IPS-18c (cell line): Measurements from ENCODE around the gene AUH.

ENCODE experiments used
- H3K4me3 ChIP-seq: 2 replicates; pipeline ENCODE4 v1.7.0; 2013; ENCODE audit warnings: low read depth, mild to moderate bottlenecking, low read length, moderate library complexity; ENCODE audit not compliant: insufficient read depth
- H3K9me3 ChIP-seq: one replicate; pipeline ENCODE4 v1.6.1; 2013; ENCODE audit warnings: mild to moderate bottlenecking, low read length, moderate library complexity; ENCODE audit not compliant: control insufficient read depth, insufficient read depth

AUH gene

GRCh38 chr9:91282292-91282691, 79.4 kb downstream of the AUH start:
- no peak overlapping the region for H3K4me3 ChIP-seq
- H3K9me3 ChIP-seq = no peaks in the 10 kb centered on the region

- Histone ChIP-seq H3K4me3 (no peak overlapping the region), H3K9me3 (no peaks in the 10 kb centered on the region)
These were observed 82.2 kb downstream of the AUH start for GRCh38 chr9:91279296-91280204.

GRCh38 chr9:91276513-91276912, 85.2 kb downstream of the AUH start:
- no peaks in the 10 kb centered on the region for H3K9me3 ChIP-seq
- no peak overlapping the region for H3K4me3 ChIP-seq

GRCh38 chr9:91275655-91276054, 86.1 kb downstream of the AUH start:
- no peak overlapping the region for H3K4me3 ChIP-seq

GRCh38 chr9:91274949-91275492, 86.7 kb downstream of the AUH start:
- no peak overlapping the region for H3K4me3 ChIP-seq
- H3K9me3 ChIP-seq = no peaks in the 10 kb centered on the region

More at GRCh38 chr9:91275655-91276054, 86.1 kb downstream of the AUH start:
- no peaks in the 10 kb centered on the region for H3K9me3 ChIP-seq

- Histone ChIP-seq H3K9me3 (no peaks in the 10 kb centered on the region), H3K4me3 (no peak overlapping the region)
These were observed 87.7 kb downstream of the AUH start for GRCh38 chr9:91273853-91274552.

- Histone ChIP-seq H3K4me3 (no peak overlapping the region), H3K9me3 (no peaks in the 10 kb centered on the region)
These were observed 90.6 kb downstream of the AUH start for GRCh38 chr9:91271156-91271555.

- H3K4me3 ChIP-seq = no peak overlapping the region
- no peaks in the 10 kb centered on the region for H3K9me3 ChIP-seq
These were observed 91.7 kb downstream of the AUH start for GRCh38 chr9:91269907-91270491.

- Histone ChIP-seq H3K9me3 (no peaks in the 10 kb centered on the region), H3K4me3 (no peak overlapping the region)
These were observed 95.3 kb downstream of the AUH start for GRCh38 chr9:91266448-91266847.

GRCh38 chr9:91265514-91265913, 96.2 kb downstream of the AUH start:
- Histone ChIP-seq H3K4me3 (no peak overlapping the region), H3K9me3 (no peaks in the 10 kb centered on the region)

- Histone ChIP-seq H3K9me3 (no peaks in the 10 kb centered on the region), H3K4me3 (no peak overlapping the region)
These were observed 100.3 kb downstream of the AUH start for GRCh38 chr9:91261417-91261816.

GRCh38 chr9:91259162-91259561, 102.6 kb downstream of the AUH start:
- H3K4me3 ChIP-seq = no peak overlapping the region

GRCh38 chr9:91258451-91258850, 103.3 kb downstream of the AUH start:
- no peak overlapping the region for H3K4me3 ChIP-seq
- no peaks in the 10 kb centered on the region for H3K9me3 ChIP-seq

More at GRCh38 chr9:91259162-91259561, 102.6 kb downstream of the AUH start:
- H3K9me3 ChIP-seq = no peaks in the 10 kb centered on the region

GRCh38 chr9:91256235-91256634, 105.5 kb downstream of the AUH start:
- Histone ChIP-seq H3K9me3 (no peaks in the 10 kb centered on the region), H3K4me3 (no peak overlapping the region)

GRCh38 chr9:91255327-91255726, 106.4 kb downstream of the AUH start:
- no peak overlapping the region for H3K4me3 ChIP-seq

GRCh38 chr9:91253488-91253887, 108.2 kb downstream of the AUH start:
- no peak overlapping the region for H3K4me3 ChIP-seq
- H3K9me3 ChIP-seq = no peaks in the 10 kb centered on the region

More at GRCh38 chr9:91255327-91255726, 106.4 kb downstream of the AUH start:
- H3K9me3 ChIP-seq = no peaks in the 10 kb centered on the region

GRCh38 chr9:91248707-91249106, 113.0 kb downstream of the AUH start:
- no peaks in the 10 kb centered on the region for H3K9me3 ChIP-seq
- H3K4me3 ChIP-seq = no peak overlapping the region
